Endodermal cell (in vitro differentiated cells): ENCODE results near the gene CEP112. TPM values are rescaled to one million over a fixed set of nuclear protein-coding genes. Genes with fewer than 3 reads are reported as not detected.

ENCODE experiments used
- DNase-seq: peaks from one replicate; pipeline ENCODE4 v3.0.0-alpha.2; 2017
- H3K27ac ChIP-seq: 2 replicates; pipeline ENCODE4 v1.5.1; 2013; ENCODE audit warnings: mild to moderate bottlenecking, low read depth, low read length, moderate library complexity
- H3K27me3 ChIP-seq: 2 replicates; pipeline ENCODE4 v1.6.1; 2013; ENCODE audit warnings: mild to moderate bottlenecking, low read length, moderate library complexity; ENCODE audit not compliant: insufficient read depth, control insufficient read depth, poor library complexity, severe bottlenecking
- H3K36me3 ChIP-seq: 2 replicates; pipeline ENCODE4 v1.7.0; 2013; ENCODE audit warnings: mild to moderate bottlenecking, low read length, moderate library complexity; ENCODE audit not compliant: control insufficient read depth, insufficient read depth
- H3K4me1 ChIP-seq: one replicate; pipeline ENCODE4 v1.7.0; 2013; ENCODE audit warnings: low read length; ENCODE audit not compliant: control insufficient read depth, insufficient read depth
- H3K4me3 ChIP-seq: 2 replicates; pipeline ENCODE4 v1.5.1; 2013; ENCODE audit warnings: mild to moderate bottlenecking, low read length, moderate library complexity
- H3K9ac ChIP-seq: 2 replicates; pipeline ENCODE4 v1.6.1; 2013; ENCODE audit warnings: mild to moderate bottlenecking, low read length, moderate library complexity; ENCODE audit not compliant: poor library complexity, severe bottlenecking; ENCODE audit errors: extremely low read depth
- H3K9me3 ChIP-seq: 2 replicates; pipeline ENCODE4 v1.6.1; 2013; ENCODE audit warnings: mild to moderate bottlenecking, low read length, moderate library complexity; ENCODE audit not compliant: control insufficient read depth
- H3K27ac Mint-ChIP-seq: 2 replicates; pipeline ENCODE4 v1.8.0; 2020; ENCODE audit warnings: mixed read lengths
- H3K27me3 Mint-ChIP-seq: 2 replicates; pipeline ENCODE4 v1.8.0; 2021; ENCODE audit warnings: mild to moderate bottlenecking, mixed read lengths; ENCODE audit not compliant: insufficient read depth
- H3K36me3 Mint-ChIP-seq: 2 replicates; pipeline ENCODE4 v1.8.0; 2020; ENCODE audit warnings: low read depth, mixed read lengths
- H3K4me1 Mint-ChIP-seq: 2 replicates; pipeline ENCODE4 v1.8.0; 2020; ENCODE audit warnings: mixed read lengths
- H3K4me3 Mint-ChIP-seq: 2 replicates; pipeline ENCODE4 v1.8.0; 2020; ENCODE audit warnings: mild to moderate bottlenecking, moderate library complexity, mixed read lengths
- H3K9me3 Mint-ChIP-seq: 2 replicates; pipeline ENCODE4 v1.8.0; 2020; ENCODE audit warnings: mild to moderate bottlenecking, mixed read lengths
- WGBS, 2 experiments: methylation state at CpG; one replicate each; pipeline versions ENCODE4 v1.1.5 to v1.1.7; 2013; ENCODE audit warnings: missing lambda C conversion rate in 2 of 2, mixed read lengths in 1 of 2; ENCODE audit not compliant: insufficient coverage in 1 of 2, insufficient read length in 1 of 2; 5-methylcytosine and 5-hydroxymethylcytosine counted together
- total RNA-seq, 2 donors: library from RNA; stranded (reverse); fragmentation: NEBNext Ultra II Directional in 1 of 2; extraction: Animal tissue kit (Norgen Biotek cat#: 25700) in 1 of 2; gene quantifications; 2 replicates in 1 of 2; 3 replicates in 1 of 2; pipeline ENCODE4 v1.2.1, GENCODE V29; 2021
- TF ChIP-seq, protein P1 (sequence below): fragments of 200-600 bp; sonication (generic); conservative IDR thresholded peaks from 2 replicates; pipeline ENCODE4 v1.5.0; 2021; ENCODE audit warnings: antibody characterized with exemption, mild to moderate bottlenecking

Gene CEP112
- total RNA-seq, 2 donors from 2014 or later: 15.2 to 21.4 TPM

DNA sequence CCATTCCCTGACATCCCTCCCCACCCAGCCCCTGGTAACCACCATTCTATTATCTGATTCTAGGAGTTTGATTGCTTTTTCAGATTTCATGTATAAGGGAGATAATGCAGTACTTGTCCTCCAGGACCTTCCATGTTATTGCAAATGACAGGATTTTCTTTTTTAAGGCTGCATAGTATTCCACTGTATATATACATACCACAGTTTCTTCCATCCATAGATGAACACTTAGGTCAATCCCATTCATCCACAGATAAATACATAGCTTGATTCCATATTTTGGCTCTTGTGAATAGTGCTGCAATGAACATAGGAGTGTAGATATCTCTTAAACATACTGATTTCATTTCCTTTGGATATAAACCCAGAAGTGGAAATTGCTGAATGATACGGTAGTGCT is 183.3 kb downstream of the CEP112 start:
- Histone ChIP-seq H3K27ac (no peak overlapping the region), H3K36me3 (peaks cover 11% of the 10 kb centered on the region), H3K9ac (no peak overlapping the region), H3K4me3 (no peak overlapping the region), H3K27me3 (no peaks in the 10 kb centered on the region), H3K9me3 (peaks cover 19% of the 10 kb centered on the region), H3K4me1 (no peaks in the 10 kb centered on the region)
- Mint-ChIP-seq H3K36me3 (peaks cover 9% of the 10 kb centered on the region), H3K4me3 (no peak overlapping the region), H3K27ac (no peak overlapping the region), H3K9me3 (peaks cover 13% of the 10 kb centered on the region), H3K27me3 (no peaks in the 10 kb centered on the region), H3K4me1 (no peaks in the 10 kb centered on the region)
- DNase-seq: no peak
- WGBS, 2 experiments: 40 to 50% methylated on average over 1 of the region's 1 CpG
- TF ChIP-seq, protein P1, sequence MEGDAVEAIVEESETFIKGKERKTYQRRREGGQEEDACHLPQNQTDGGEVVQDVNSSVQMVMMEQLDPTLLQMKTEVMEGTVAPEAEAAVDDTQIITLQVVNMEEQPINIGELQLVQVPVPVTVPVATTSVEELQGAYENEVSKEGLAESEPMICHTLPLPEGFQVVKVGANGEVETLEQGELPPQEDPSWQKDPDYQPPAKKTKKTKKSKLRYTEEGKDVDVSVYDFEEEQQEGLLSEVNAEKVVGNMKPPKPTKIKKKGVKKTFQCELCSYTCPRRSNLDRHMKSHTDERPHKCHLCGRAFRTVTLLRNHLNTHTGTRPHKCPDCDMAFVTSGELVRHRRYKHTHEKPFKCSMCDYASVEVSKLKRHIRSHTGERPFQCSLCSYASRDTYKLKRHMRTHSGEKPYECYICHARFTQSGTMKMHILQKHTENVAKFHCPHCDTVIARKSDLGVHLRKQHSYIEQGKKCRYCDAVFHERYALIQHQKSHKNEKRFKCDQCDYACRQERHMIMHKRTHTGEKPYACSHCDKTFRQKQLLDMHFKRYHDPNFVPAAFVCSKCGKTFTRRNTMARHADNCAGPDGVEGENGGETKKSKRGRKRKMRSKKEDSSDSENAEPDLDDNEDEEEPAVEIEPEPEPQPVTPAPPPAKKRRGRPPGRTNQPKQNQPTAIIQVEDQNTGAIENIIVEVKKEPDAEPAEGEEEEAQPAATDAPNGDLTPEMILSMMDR: no peak

DNA sequence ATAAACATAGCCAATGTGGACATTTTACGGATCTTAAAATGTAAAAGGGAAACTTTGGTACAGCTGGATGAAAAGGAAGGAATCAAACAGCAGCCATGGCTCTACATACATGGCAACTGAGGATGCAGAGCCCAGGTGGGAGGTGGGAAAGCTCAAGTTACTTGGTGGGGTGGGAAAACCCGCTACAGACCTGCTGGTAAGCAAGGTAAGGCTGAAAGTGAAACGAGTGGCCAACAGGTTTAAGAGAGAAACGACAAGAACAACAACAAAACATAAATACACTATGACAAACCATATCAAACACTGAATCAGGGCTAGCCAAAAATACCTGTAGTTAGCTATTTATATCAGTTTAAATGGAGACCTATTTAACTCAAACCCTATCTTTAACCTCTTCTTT is 185.3 kb downstream of the CEP112 start:
- H3K4me3 Mint-ChIP-seq: no peak overlapping the region
- Histone ChIP-seq H3K4me1 (no peaks in the 10 kb centered on the region), H3K9me3 (peaks cover 19% of the 10 kb centered on the region), H3K9ac (no peak overlapping the region), H3K27me3 (no peaks in the 10 kb centered on the region), H3K27ac (no peak overlapping the region), H3K4me3 (no peak overlapping the region), H3K36me3 (peaks cover 11% of the 10 kb centered on the region)
- TF ChIP-seq, protein P1: no peak
- peaks cover 14% of the 10 kb centered on the region for H3K36me3 Mint-ChIP-seq
- DNase-seq: no peak
- 85 to 100% methylated on average over 1 to 4 of the region's 4 CpGs for WGBS, 2 experiments
- peaks cover 16% of the 10 kb centered on the region for H3K9me3 Mint-ChIP-seq
- H3K4me1 Mint-ChIP-seq: no peaks in the 10 kb centered on the region
- no peak overlapping the region for H3K27ac Mint-ChIP-seq
- H3K27me3 Mint-ChIP-seq: no peaks in the 10 kb centered on the region

DNA sequence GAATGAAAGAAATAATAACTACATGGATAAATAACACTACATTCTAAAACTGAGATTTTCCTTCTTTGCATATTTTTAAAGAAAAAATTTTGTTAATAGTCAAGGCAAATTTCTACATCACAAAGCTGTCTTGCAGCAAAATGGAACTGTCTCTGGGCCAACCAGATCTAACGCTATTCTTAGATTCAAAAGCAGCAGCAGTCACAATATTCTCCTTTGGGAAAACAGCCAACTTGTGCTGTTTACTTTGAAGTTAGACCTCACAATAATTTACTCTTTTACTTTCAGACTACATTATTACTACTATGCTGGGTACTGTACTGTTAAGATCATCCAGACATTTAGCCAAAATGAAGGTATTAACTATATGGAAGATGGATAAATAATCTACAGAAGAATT is 189.1 kb downstream of the CEP112 start:
- Mint-ChIP-seq H3K27ac (no peak overlapping the region), H3K4me3 (no peak overlapping the region), H3K9me3 (peaks cover 6% of the 10 kb centered on the region), H3K36me3 (peaks cover 22% of the 10 kb centered on the region), H3K4me1 (no peaks in the 10 kb centered on the region), H3K27me3 (no peaks in the 10 kb centered on the region)
- no peak for DNase-seq
- peaks cover 6% of the 10 kb centered on the region for H3K9me3 ChIP-seq
- 88 to 98% methylated on average over 1 of the region's 1 CpG for WGBS, 2 experiments
- H3K4me3 ChIP-seq: no peak overlapping the region
- TF ChIP-seq, protein P1: no peak
- H3K36me3 ChIP-seq: peaks cover 15% of the 10 kb centered on the region
- no peaks in the 10 kb centered on the region for H3K27me3 ChIP-seq
- no peak overlapping the region for H3K9ac ChIP-seq
- no peak overlapping the region for H3K27ac ChIP-seq
- no peaks in the 10 kb centered on the region for H3K4me1 ChIP-seq
